ENCODE measurements around the gene CBX3. TPM values are rescaled to one million over a fixed set of nuclear protein-coding genes. Genes with fewer than 3 reads are reported as not detected.

Gene CBX3
- total RNA-seq, 4 donors from 2014 or later: 51.5 to 78.5 (median 60.3) TPM

DNA sequence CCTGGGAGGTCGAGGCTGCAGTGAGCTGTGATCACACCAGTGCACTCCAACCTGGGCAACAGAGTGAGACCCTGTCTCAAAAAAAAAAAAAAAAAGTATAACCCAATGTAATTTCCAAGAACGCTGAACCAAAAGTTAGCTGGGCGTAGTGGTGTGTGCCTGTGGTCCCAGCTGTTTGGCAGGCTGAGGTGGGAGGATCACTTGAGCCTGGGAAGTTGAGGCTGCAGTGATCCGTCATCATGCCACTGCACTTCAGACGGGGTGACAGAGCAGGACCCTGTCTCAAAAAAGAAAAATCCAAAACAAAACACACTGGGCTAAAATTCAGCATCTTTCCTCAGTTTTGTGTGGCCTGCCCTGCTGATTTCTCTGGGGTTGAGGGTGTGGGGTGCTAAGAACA lies 22.1 kb upstream of the CBX3 start:
- 58% methylated on average over 5 of the region's 5 CpGs for WGBS
- no peak overlapping the region for H3K27ac ChIP-seq (replicated peaks in 1 of 4)
- no peak overlapping the region for H3K4me3 ChIP-seq
- no peaks in the 10 kb centered on the region for H3K9me3 ChIP-seq
- TF ChIP-seq POLR2A (IDR thresholded peaks at IDR 0.05; ENCODE audit: low read depth) (no peak), POLR2AphosphoS5 (IDR thresholded peaks at IDR 0.05) (no peak)
- H3K4me1 ChIP-seq: peaks cover 17 to 38% (median 21%) of the 10 kb centered on the region in 4 donors
- intact Hi-C loops (cut with DNase I): no loop called here
- H3K27me3 ChIP-seq: no peaks in the 10 kb centered on the region
- DNase-seq (ENCODE audit: extremely low spot score): no peak
- H3K36me3 ChIP-seq: peaks cover 0 to 3% (median 0%) of the 10 kb centered on the region in 4 donors

DNA sequence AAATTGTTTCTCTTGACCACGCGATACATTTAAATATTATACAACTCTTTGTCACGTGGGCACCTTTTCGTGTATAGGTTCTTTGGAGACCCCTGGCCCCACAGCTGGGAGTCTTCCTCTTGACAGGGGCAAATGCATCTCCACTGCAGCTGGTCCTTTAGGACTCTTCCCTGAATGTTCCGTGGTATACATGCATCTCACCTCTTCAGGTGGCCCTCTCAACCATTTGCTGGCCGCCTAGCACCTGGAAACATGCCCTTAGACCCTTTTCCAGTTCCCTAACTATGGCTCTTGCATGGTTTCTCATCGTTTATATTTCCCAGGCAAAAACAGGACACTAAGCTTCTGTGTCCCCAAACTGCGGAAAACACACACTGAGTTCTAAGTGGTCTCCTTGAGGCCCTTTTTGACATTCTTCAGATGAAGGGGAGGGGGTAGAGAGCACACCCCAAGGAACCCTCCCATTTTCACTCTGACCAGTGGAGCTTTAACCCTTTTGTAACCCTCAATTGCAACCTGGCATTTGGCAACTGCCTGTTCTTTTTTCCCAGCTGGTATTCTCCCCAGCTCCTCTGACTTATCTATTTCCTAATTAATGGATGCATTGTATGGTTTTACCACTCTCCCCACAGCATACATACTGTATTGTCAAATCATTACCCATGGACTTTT lies 21.6 kb upstream of the CBX3 start:
- intact Hi-C loops (cut with DNase I): no loop called here
- DNase-seq (ENCODE audit: extremely low spot score): no peak
- Histone ChIP-seq H3K4me3 (no peak overlapping the region), H3K9me3 (no peaks in the 10 kb centered on the region), H3K4me1 (peaks cover 17 to 38% (median 21%) of the 10 kb centered on the region in 4 donors), H3K27me3 (no peaks in the 10 kb centered on the region), H3K36me3 (peaks cover 0 to 6% (median under 1%) of the 10 kb centered on the region in 4 donors), H3K27ac (replicated peaks in 1 of 4) (no peak overlapping the region)
- WGBS: 37% methylated on average over 8 of the region's 8 CpGs
- no peak for TF ChIP-seq POLR2A (IDR thresholded peaks at IDR 0.05; ENCODE audit: low read depth)
- TF ChIP-seq EP300 (IDR thresholded peaks at IDR 0.05): no peak
- TF ChIP-seq, protein P1, sequence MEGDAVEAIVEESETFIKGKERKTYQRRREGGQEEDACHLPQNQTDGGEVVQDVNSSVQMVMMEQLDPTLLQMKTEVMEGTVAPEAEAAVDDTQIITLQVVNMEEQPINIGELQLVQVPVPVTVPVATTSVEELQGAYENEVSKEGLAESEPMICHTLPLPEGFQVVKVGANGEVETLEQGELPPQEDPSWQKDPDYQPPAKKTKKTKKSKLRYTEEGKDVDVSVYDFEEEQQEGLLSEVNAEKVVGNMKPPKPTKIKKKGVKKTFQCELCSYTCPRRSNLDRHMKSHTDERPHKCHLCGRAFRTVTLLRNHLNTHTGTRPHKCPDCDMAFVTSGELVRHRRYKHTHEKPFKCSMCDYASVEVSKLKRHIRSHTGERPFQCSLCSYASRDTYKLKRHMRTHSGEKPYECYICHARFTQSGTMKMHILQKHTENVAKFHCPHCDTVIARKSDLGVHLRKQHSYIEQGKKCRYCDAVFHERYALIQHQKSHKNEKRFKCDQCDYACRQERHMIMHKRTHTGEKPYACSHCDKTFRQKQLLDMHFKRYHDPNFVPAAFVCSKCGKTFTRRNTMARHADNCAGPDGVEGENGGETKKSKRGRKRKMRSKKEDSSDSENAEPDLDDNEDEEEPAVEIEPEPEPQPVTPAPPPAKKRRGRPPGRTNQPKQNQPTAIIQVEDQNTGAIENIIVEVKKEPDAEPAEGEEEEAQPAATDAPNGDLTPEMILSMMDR (IDR thresholded peaks at IDR 0.05): no peak
- TF ChIP-seq POLR2AphosphoS5 (IDR thresholded peaks at IDR 0.05): peak in 1 of 2 donors; percentile 21

DNA sequence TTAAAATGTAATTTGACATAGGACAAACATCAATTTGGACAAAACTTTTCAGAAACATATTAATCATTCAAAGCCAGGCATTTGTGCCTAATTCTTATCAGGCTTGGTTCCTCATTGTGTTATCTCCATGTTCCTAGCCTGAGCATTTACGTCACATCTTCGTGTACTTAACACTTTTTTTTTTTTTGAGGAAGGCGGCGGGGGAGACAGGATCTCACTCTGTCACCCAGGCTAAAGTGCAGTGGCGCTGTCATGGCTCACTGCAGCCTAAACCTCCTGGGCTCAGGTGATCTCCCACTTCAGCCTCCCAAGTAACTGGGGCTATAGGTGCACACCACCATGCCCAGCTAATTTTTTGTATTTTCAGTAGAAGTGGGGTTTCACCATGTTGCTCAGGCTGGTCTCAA lies 20.8 kb upstream of the CBX3 start:
- Histone ChIP-seq H3K27me3 (no peaks in the 10 kb centered on the region), H3K4me3 (no peak overlapping the region), H3K9me3 (no peaks in the 10 kb centered on the region), H3K4me1 (peaks cover 17 to 38% (median 21%) of the 10 kb centered on the region in 4 donors), H3K27ac (replicated peaks in 1 of 4) (no peak overlapping the region), H3K36me3 (peaks cover 0 to 9% (median 3%) of the 10 kb centered on the region in 4 donors)
- intact Hi-C loops (cut with DNase I): no loop called here
- DNase-seq (ENCODE audit: extremely low spot score): no peak
- 45% methylated on average over 5 of the region's 5 CpGs for WGBS
- TF ChIP-seq EP300 (IDR thresholded peaks at IDR 0.05) (no peak), POLR2AphosphoS5 (IDR thresholded peaks at IDR 0.05) (peak in 1 of 2 donors; percentile 27)
- TF ChIP-seq, protein P1 (IDR thresholded peaks at IDR 0.05): no peak

DNA sequence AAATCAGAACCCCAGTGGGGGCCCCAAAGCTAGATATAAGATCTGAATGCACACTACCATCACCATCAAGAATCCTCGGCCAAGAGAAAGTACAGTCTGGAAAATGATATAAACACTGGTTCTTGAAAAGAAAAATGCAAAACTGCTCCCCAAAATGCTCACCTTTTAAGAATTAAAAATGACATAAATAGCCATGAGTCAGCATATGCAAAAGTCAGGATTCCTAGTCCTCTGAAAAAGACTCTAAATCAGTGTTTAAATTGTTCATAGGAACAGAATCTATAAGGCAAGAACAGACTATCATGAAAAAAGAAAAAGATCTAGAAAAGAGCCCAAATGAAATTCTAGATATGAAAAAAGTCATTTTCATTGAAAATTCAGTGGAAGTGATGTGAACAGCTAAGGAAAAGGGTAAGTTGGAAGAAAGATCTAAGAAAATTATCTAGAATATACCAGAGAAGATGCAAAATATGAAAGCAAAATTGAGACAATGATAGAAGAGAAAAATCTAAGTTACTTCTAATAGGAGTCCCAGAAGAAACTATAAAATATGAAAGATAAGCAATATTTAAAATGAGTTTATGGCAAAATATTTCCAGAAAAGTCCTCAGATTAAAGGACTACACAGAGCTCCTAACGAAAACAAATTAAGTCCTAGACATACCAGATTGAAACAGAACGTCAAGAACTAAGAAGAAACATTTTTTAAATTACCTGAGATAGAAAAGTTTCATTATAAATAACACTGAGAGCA lies 19.9 kb upstream of the CBX3 start:
- WGBS: 58% methylated on average over 3 of the region's 3 CpGs
- intact Hi-C loops (cut with DNase I): no loop called here
- peaks cover 17 to 38% (median 21%) of the 10 kb centered on the region in 4 donors for H3K4me1 ChIP-seq
- no peak for TF ChIP-seq POLR2AphosphoS5 (IDR thresholded peaks at IDR 0.05)
- TF ChIP-seq EP300 (IDR thresholded peaks at IDR 0.05): no peak
- no peak for TF ChIP-seq POLR2A (IDR thresholded peaks at IDR 0.05; ENCODE audit: low read depth)
- TF ChIP-seq, protein P1 (IDR thresholded peaks at IDR 0.05): no peak
- no peak overlapping the region for H3K4me3 ChIP-seq
- H3K27ac ChIP-seq (replicated peaks in 1 of 4): no peak overlapping the region
- H3K36me3 ChIP-seq: peaks cover 0 to 14% (median 3%) of the 10 kb centered on the region in 4 donors
- no peaks in the 10 kb centered on the region for H3K27me3 ChIP-seq
- DNase-seq (ENCODE audit: extremely low spot score): no peak
- no peaks in the 10 kb centered on the region for H3K9me3 ChIP-seq

DNA sequence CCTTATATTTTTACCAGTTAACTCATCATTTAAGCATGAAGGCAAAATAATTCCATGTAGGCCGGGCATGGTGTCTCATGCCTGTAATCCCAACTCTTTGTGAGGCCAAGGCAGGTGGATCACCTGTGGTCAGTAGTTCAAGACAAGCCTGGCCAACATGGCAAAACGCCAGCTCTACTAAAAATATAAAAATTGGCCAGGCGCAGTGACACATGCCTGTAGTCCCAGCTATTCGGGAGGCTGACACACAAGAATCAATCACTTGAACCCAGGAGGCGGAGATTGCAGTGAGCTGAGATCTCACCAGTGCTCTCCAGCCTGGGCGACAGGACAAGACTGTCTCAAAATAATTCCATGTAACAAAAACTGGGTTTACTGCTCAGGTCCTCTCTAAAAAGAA lies 19.3 kb upstream of the CBX3 start:
- intact Hi-C loops (cut with DNase I): no loop called here
- DNase-seq (ENCODE audit: extremely low spot score): no peak
- Histone ChIP-seq H3K9me3 (no peaks in the 10 kb centered on the region), H3K36me3 (peaks cover 0 to 16% (median 5%) of the 10 kb centered on the region in 4 donors), H3K4me1 (peaks cover 17 to 38% (median 21%) of the 10 kb centered on the region in 4 donors), H3K27me3 (no peaks in the 10 kb centered on the region), H3K4me3 (no peak overlapping the region), H3K27ac (replicated peaks in 1 of 4) (peak overlapping the region in 1 of 4 donors; percentile 18)
- TF ChIP-seq POLR2AphosphoS5 (IDR thresholded peaks at IDR 0.05) (peak in 1 of 2 donors; percentile 55), EP300 (IDR thresholded peaks at IDR 0.05) (no peak)
- WGBS: 46% methylated on average over 6 of the region's 6 CpGs

All from esophagus muscularis mucosa (tissue), 4 donors.